Measurements from ENCODE around the gene SAE1. TPM values are rescaled to one million over a fixed set of nuclear protein-coding genes. Genes with fewer than 3 reads are reported as not detected.

SAE1 gene
- total RNA-seq, 1 donor from 2014 or later = 96.6 TPM

- Mint-ChIP-seq H3K9me3 (ENCODE audit: unreplicated experiment) (no peaks in the 10 kb centered on the region), H3K27me3 (ENCODE audit: unreplicated experiment) (no peaks in the 10 kb centered on the region), H3K36me3 (ENCODE audit: unreplicated experiment) (peaks cover 15% of the 10 kb centered on the region), H3K4me1 (ENCODE audit: unreplicated experiment) (peaks cover 22% of the 10 kb centered on the region), H3K4me3 (ENCODE audit: unreplicated experiment) (no peak overlapping the region), H3K27ac (ENCODE audit: unreplicated experiment) (no peak overlapping the region)
- no peak for DNase-seq (ENCODE audit: extremely low spot score, unreplicated experiment)
- TF ChIP-seq, protein P1, sequence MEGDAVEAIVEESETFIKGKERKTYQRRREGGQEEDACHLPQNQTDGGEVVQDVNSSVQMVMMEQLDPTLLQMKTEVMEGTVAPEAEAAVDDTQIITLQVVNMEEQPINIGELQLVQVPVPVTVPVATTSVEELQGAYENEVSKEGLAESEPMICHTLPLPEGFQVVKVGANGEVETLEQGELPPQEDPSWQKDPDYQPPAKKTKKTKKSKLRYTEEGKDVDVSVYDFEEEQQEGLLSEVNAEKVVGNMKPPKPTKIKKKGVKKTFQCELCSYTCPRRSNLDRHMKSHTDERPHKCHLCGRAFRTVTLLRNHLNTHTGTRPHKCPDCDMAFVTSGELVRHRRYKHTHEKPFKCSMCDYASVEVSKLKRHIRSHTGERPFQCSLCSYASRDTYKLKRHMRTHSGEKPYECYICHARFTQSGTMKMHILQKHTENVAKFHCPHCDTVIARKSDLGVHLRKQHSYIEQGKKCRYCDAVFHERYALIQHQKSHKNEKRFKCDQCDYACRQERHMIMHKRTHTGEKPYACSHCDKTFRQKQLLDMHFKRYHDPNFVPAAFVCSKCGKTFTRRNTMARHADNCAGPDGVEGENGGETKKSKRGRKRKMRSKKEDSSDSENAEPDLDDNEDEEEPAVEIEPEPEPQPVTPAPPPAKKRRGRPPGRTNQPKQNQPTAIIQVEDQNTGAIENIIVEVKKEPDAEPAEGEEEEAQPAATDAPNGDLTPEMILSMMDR (IDR thresholded peaks at IDR 0.05) = no peak
Measured at GRCh38 chr19:47141695-47142094, 11.1 kb downstream of the SAE1 start.

- no peak overlapping the region for H3K4me3 Mint-ChIP-seq (ENCODE audit: unreplicated experiment)
- peak overlapping the region; percentile 84 for H3K27ac Mint-ChIP-seq (ENCODE audit: unreplicated experiment)
- TF ChIP-seq, protein P1 (IDR thresholded peaks at IDR 0.05) = no peak
- H3K9me3 Mint-ChIP-seq (ENCODE audit: unreplicated experiment) = no peaks in the 10 kb centered on the region
- H3K27me3 Mint-ChIP-seq (ENCODE audit: unreplicated experiment) = no peaks in the 10 kb centered on the region
- H3K4me1 Mint-ChIP-seq (ENCODE audit: unreplicated experiment) = peaks cover 22% of the 10 kb centered on the region
- peaks cover 19% of the 10 kb centered on the region for H3K36me3 Mint-ChIP-seq (ENCODE audit: unreplicated experiment)
- no peak for DNase-seq (ENCODE audit: extremely low spot score, unreplicated experiment)
Measured at GRCh38 chr19:47142779-47143178, 12.1 kb downstream of the SAE1 start.

DNA sequence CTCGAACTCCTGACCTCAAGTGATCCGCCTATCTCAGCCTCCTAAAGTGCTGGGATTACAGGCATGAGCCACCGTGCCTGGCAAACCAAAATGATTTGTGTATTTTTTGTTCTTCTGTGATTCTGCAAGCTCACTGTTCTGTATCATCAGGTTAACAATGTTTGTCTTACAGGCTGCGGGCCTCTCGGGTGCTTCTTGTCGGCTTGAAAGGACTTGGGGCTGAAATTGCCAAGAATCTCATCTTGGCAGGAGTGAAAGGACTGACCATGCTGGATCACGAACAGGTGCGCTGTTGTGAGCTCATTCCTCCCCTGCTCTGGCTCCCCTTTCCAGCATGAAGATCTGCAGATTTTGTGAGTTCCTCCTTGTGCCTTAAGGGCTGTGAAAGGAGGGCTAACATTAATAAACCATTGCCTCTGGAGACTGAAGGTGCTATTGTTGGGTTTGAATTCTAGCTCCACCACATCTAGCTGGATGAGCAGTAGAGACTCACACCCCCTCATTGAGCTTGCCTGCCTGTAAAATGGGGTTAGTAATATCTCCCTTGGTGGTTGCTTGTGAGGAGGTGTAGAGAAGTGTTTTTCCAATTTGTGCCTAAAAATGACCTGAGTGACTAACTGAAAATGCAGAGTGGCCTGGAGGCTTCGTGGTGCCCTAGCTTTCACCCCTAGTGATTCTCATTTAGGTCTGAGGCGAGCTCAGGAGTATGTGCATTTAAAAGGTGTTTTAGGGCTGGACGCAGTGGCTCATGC is 12.9 kb downstream of the SAE1 start:
- TF ChIP-seq, protein P1 (IDR thresholded peaks at IDR 0.05) = no peak
- no peak overlapping the region for H3K27ac Mint-ChIP-seq (ENCODE audit: unreplicated experiment)
- H3K27me3 Mint-ChIP-seq (ENCODE audit: unreplicated experiment) = no peaks in the 10 kb centered on the region
- DNase-seq (ENCODE audit: extremely low spot score, unreplicated experiment) = no peak
- H3K9me3 Mint-ChIP-seq (ENCODE audit: unreplicated experiment) = no peaks in the 10 kb centered on the region
- H3K36me3 Mint-ChIP-seq (ENCODE audit: unreplicated experiment) = peaks cover 25% of the 10 kb centered on the region
- H3K4me3 Mint-ChIP-seq (ENCODE audit: unreplicated experiment) = no peak overlapping the region
- peaks cover 22% of the 10 kb centered on the region for H3K4me1 Mint-ChIP-seq (ENCODE audit: unreplicated experiment)

DNA sequence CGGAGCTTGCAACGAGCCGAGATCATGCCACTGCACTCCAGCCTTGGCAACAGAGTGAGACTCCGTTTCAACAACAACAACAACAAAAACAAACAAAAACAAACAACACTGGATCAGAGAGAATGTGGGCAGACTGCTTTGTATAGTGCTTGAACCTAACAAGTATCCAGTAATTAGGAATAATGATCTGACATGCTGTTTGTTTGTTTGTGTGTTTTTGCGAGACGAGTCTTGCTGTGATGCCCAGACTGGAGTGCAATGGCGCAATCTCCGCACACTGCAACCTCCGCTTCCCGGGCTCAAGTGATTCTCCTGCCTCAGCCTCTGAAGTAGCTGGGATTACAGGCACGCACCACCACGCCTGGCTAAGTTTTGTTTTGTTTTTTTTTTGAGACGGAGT is 14.0 kb downstream of the SAE1 start:
- H3K4me3 Mint-ChIP-seq (ENCODE audit: unreplicated experiment) = no peak overlapping the region
- no peaks in the 10 kb centered on the region for H3K27me3 Mint-ChIP-seq (ENCODE audit: unreplicated experiment)
- TF ChIP-seq, protein P1 (IDR thresholded peaks at IDR 0.05) = no peak
- no peaks in the 10 kb centered on the region for H3K9me3 Mint-ChIP-seq (ENCODE audit: unreplicated experiment)
- H3K27ac Mint-ChIP-seq (ENCODE audit: unreplicated experiment) = no peak overlapping the region
- H3K36me3 Mint-ChIP-seq (ENCODE audit: unreplicated experiment) = peaks cover 26% of the 10 kb centered on the region
- DNase-seq (ENCODE audit: extremely low spot score, unreplicated experiment) = no peak
- H3K4me1 Mint-ChIP-seq (ENCODE audit: unreplicated experiment) = peaks cover 22% of the 10 kb centered on the region

DNA sequence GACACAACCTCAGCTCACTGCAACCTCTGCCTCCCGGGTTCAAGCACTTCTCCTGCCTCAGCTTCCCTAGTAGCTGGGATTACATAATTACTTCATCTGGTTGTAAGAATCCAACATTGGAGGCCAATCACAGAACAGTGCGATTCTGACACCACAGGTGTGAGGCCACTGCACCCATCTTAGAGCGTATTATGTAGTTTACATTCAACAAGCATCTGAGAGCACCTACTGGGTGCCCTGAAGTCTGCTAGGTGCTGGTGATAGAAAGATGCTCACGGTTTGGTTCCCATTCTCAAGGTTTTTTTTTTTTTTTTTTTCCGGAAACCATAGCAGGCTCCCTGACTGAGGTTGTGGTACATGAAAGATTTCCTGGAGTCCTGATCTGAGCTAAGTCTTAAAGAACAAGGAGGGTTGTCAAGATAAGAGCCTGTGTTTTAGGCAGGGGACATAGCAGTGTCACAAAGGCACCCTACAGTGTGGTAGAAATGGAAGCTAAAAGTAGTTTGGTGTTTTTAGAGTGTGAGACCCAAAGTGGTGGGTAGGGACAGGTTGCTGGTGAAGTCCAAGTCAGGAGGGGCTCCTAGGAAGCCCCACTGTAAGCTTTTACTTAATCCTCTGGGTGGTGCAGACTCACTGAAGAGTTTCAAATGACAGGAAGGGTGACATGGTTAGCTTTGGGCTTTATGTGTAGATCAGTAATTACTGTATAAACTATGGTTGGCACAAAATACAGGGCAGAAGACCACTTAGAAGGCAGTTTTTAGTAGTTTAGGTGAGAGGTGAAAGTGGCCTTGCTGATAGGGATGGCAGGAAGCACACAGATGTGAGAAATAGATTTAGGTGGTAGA is 15.2 kb downstream of the SAE1 start:
- H3K4me1 Mint-ChIP-seq (ENCODE audit: unreplicated experiment) = peaks cover 22% of the 10 kb centered on the region
- no peaks in the 10 kb centered on the region for H3K27me3 Mint-ChIP-seq (ENCODE audit: unreplicated experiment)
- H3K27ac Mint-ChIP-seq (ENCODE audit: unreplicated experiment) = peak overlapping the region; percentile 33
- peaks cover 33% of the 10 kb centered on the region for H3K36me3 Mint-ChIP-seq (ENCODE audit: unreplicated experiment)
- H3K9me3 Mint-ChIP-seq (ENCODE audit: unreplicated experiment) = no peaks in the 10 kb centered on the region
- TF ChIP-seq, protein P1 (IDR thresholded peaks at IDR 0.05) = no peak
- no peak for DNase-seq (ENCODE audit: extremely low spot score, unreplicated experiment)
- no peak overlapping the region for H3K4me3 Mint-ChIP-seq (ENCODE audit: unreplicated experiment)
